ENCODE results near the gene HEY2. TPM values are rescaled to one million over a fixed set of nuclear protein-coding genes. Genes with fewer than 3 reads are reported as not detected.
A peak's percentile ranks its signal among the peaks of the same experiment; 100 is the strongest.

Gene HEY2
- total RNA-seq, 1 experiment from 2014 or later = 0.66 TPM

DNA sequence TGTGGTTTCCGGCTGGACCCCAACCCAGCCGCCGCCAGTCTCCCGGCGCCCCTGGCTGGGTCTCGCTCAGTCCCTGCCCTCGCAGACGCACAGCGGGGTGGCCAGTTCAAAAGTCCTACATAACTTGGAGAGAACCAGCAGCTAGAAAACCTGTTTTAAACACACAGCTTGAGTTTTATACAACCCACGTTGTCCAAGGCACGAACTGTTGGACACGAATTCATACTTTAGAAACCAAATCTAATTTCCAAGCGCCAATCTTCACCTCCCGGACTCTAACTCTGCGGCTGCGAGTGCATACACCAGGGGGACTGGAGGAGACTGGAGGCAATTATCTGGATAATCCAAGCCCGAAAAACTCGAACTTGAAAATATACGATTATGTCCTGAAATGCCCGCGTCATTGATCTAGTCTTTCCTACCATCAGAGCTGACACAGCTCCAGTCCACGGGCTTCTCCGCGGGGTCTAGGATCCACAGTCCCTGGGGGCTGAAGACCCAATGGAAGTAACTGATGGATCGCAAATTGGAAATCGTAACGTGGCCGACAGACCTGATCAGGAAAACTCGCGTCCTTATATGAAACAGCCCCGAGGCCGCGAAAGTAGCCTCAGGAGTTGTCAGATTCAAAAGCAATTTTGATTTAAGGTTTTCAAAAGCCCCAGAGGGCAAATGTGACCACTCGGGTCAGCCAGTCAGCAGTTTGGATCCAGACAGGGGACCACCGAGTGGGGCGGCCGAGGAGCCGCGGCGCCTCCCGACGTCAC lies 843 bp upstream of the HEY2 start:
- Histone ChIP-seq H3K27ac (no peak overlapping the region), H3K4me1 (replicated peaks) (peaks cover 23% of the 10 kb centered on the region), H3K4me3 (peak overlapping the region; percentile 54), H3K27me3 (replicated peaks) (peaks cover 68% of the 10 kb centered on the region), H3K9me3 (replicated peaks) (no peaks in the 10 kb centered on the region), H3K36me3 (no peaks in the 10 kb centered on the region)
- DNase-seq (ENCODE audit: low read depth in 1 of 2, low spot score in 2 of 2) = peak in 1 of 2 experiments; percentile 47

DNA sequence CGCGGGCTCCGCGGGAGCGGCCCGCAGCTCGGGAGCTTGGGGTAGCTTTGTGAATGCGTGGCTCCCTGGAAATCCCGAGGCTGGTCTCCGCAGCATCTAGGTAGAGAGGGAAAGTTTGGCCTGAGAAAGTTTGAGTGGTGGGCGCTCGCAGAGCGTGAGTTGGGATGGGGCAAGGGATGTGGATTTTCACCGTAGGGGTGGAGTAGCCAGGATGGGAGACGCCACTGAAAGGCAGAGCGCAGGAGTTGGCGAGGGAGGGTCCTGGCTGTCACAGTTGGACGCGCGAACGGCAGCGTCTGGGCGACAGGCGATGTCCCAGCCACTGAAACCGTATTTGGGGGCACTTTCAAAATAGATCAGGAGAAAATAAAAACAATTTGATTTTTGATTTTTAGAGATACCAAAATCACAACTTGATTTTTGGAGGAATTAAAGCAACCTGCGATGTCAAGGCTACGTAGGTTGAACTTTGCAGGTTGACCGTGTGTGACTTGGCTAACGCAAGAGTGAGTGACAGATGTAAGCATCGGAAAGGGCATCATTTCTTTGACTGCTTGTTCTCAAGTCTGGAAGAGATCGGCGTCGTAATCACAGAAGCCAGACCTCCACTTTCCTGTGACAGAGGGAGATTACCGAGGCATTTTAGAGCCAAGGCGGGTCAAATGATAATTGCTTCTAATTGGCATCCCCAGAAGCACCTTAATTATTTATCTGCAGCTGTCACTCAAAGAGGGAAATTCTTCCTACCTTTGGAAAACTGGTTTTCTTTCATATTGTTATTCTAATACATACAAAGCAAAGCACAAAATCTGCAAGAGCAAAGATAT lies 646 bp downstream of the HEY2 start:
- Histone ChIP-seq H3K4me3 (peak overlapping the region; percentile 54), H3K9me3 (replicated peaks) (no peaks in the 10 kb centered on the region), H3K27ac (no peak overlapping the region), H3K27me3 (replicated peaks) (peaks cover 59% of the 10 kb centered on the region), H3K4me1 (replicated peaks) (peaks cover 25% of the 10 kb centered on the region), H3K36me3 (no peaks in the 10 kb centered on the region)
- no peak for DNase-seq (ENCODE audit: low read depth in 1 of 2, low spot score in 2 of 2)

DNA sequence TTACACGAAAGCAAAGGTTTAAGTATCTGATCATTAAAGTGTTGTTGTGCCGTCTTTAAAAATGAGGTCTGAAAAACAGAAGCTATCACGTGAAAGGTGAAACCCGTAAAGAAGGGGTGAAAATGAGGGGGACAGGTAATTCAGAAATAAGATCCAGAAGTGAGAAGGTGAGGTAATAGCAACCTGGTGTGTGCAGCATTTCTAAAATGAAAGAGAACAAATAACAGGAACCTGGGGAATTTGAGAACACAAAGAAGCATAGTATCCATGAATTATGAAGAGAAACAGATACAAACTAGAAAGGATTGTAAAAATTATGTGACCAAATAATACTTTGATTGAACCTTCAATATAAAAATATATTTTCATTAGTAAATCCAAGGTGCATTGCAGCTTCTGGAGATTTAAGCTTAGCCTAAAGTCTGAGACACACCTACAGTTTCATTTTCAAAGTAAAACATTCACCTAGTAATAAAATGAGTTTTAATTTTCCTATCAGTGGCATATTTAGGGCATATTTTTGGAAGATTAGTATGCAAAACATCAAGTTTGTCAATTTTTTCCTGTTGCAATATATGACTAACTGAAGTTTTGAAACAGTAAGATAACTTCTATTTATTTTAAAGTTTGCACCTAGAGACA lies 1.4 kb downstream of the HEY2 start:
- no peak for DNase-seq (ENCODE audit: low read depth in 1 of 2, low spot score in 2 of 2)
- H3K27me3 ChIP-seq (replicated peaks) = peaks cover 51% of the 10 kb centered on the region

DNA sequence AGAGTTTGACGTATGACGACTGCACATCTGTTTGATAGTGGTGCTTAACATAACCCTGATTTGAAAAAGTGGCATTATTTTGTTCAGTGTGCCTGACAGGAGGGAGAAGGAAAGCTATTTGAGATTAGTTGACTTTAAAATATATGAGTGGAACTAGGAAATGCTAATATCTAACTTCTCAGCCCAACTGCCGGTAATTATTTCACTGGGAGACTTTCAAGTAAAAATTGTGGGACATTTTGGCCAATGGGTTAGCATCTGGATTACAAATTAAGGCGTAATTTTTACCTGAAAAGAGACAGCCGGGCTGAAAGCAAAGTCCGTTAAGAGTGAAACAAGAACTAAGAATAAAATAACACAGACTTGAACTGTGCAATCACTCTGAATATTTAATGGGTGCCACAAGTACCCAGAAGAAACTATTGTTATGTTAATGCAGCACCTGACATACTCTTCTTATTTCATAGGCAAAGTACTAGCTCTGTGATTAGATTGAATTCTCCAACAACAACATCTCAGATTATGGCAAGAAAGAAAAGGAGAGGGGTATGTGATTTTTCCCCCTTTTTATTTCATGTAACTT lies 2.0 kb downstream of the HEY2 start:
- Histone ChIP-seq H3K4me1 (replicated peaks) (peaks cover 25% of the 10 kb centered on the region), H3K4me3 (no peak overlapping the region), H3K27ac (no peak overlapping the region), H3K36me3 (no peaks in the 10 kb centered on the region), H3K27me3 (replicated peaks) (peaks cover 45% of the 10 kb centered on the region), H3K9me3 (replicated peaks) (no peaks in the 10 kb centered on the region)
- no peak for DNase-seq (ENCODE audit: low read depth in 1 of 2, low spot score in 2 of 2)

More for the DNA sequence above, 1.4 kb downstream of the HEY2 start:
- Histone ChIP-seq H3K27ac (no peak overlapping the region), H3K36me3 (no peaks in the 10 kb centered on the region), H3K4me1 (replicated peaks) (peaks cover 25% of the 10 kb centered on the region), H3K4me3 (no peak overlapping the region), H3K9me3 (replicated peaks) (no peaks in the 10 kb centered on the region)

DNA sequence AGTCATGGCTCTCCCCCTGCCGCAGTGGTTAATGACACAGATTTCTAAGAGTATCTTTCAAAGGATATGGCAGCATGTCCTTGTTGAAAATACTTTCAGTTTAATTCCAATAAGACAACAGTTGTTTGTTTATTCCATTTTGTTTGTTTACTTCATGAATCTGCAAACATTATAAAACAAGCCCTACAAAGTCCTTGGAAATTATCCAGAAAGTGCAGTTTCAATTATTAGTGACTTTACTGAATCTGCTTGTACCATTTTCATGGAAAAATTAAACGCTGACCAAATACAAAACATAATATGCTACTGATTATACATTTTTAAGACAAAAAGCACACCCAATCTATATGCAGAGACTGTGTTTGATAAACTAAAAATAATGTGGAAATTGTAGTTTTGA lies 3.3 kb downstream of the HEY2 start:
- DNase-seq (ENCODE audit: low read depth in 1 of 2, low spot score in 2 of 2) = no peak
- no peaks in the 10 kb centered on the region for H3K36me3 ChIP-seq
- peaks cover 32% of the 10 kb centered on the region for H3K27me3 ChIP-seq (replicated peaks)

DNA sequence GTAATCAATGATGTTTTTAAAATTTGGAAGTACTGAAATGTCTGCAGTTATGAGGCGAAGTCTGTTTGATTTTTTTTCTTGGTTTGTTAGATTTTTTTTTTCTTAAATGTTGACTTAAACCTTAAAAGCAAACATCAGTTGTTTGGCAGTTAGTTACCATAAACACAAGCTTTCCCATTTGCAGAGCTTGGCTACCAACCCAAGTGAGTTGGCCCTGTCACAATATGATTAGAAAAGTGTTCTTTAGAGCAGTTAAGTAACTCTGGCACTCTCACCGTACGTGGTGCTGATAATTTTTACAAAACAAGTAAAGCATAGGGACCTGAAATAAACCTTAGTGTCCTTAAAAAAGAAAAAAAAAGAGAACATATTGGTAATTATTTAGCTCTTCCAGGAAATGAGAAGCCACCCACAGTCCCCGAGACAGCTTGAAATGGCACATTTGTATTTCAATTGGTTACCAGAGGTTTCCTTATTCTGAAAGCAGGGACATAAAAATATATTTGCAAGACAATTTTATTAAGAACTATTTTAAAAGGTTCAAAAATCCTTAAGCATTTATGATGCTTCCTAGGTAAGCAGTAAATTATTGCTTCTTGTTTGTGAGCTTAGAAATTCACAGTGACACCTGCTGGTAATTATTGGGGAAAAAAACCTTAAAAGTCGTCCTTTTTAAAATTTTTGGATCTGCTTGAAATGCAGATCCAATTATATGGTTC lies 3.9 kb downstream of the HEY2 start:
- H3K4me3 ChIP-seq = no peak overlapping the region
- no peak overlapping the region for H3K27ac ChIP-seq
- H3K9me3 ChIP-seq (replicated peaks) = no peaks in the 10 kb centered on the region
- H3K27me3 ChIP-seq (replicated peaks) = peaks cover 26% of the 10 kb centered on the region
- peaks cover 17% of the 10 kb centered on the region for H3K4me1 ChIP-seq (replicated peaks)
- no peaks in the 10 kb centered on the region for H3K36me3 ChIP-seq
- peak in 1 of 2 experiments; percentile 16 for DNase-seq (ENCODE audit: low read depth in 1 of 2, low spot score in 2 of 2)

More for the DNA sequence above, 3.3 kb downstream of the HEY2 start:
- Histone ChIP-seq H3K4me1 (replicated peaks) (peaks cover 22% of the 10 kb centered on the region), H3K4me3 (no peak overlapping the region), H3K9me3 (replicated peaks) (no peaks in the 10 kb centered on the region), H3K27ac (no peak overlapping the region)

DNA sequence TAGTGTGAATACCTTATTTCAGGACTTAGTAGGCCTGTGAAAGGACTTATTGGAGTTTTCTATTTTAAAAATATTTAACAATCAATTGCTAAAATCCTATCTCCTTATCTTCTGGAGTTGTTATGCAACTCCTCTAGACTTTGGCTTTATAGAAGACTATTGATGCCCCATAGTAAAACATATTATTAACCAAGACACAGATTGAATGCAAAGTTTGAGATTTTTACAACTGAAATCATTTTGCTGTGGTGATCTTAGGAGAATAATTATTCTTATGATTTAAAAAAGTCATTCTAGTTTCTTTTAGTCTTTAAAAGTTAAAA lies 4.5 kb downstream of the HEY2 start:
- Histone ChIP-seq H3K9me3 (replicated peaks) (no peaks in the 10 kb centered on the region), H3K4me1 (replicated peaks) (peaks cover 13% of the 10 kb centered on the region), H3K36me3 (no peaks in the 10 kb centered on the region), H3K27me3 (replicated peaks) (peaks cover 20% of the 10 kb centered on the region), H3K4me3 (no peak overlapping the region), H3K27ac (no peak overlapping the region)
- DNase-seq (ENCODE audit: low read depth in 1 of 2, low spot score in 2 of 2) = no peak

DNA sequence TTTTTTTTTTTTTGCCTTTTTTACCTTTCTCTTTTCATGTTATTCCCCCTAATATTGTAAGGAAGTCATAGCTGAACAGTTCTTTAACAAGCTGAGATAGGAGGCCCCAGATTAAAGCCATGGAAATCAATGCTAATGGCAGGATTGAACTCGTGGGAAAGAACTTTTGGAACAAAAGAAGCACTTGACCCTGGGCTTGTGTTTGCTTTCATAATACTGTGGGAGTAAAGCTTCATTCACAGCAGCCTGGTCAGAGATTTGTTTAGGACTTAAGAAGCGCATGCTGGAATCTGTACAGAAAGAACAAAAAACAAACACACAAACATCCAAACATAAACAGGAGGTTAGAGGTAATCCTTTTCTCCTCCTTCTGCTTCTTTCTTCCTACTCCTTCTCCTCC lies 5.1 kb downstream of the HEY2 start:
- Histone ChIP-seq H3K4me3 (no peak overlapping the region), H3K36me3 (no peaks in the 10 kb centered on the region), H3K9me3 (replicated peaks) (no peaks in the 10 kb centered on the region), H3K27me3 (replicated peaks) (peaks cover 17% of the 10 kb centered on the region), H3K27ac (no peak overlapping the region), H3K4me1 (replicated peaks) (peaks cover 9% of the 10 kb centered on the region)
- DNase-seq (ENCODE audit: low read depth in 1 of 2, low spot score in 2 of 2) = peak in 1 of 2 experiments; percentile 31

DNA sequence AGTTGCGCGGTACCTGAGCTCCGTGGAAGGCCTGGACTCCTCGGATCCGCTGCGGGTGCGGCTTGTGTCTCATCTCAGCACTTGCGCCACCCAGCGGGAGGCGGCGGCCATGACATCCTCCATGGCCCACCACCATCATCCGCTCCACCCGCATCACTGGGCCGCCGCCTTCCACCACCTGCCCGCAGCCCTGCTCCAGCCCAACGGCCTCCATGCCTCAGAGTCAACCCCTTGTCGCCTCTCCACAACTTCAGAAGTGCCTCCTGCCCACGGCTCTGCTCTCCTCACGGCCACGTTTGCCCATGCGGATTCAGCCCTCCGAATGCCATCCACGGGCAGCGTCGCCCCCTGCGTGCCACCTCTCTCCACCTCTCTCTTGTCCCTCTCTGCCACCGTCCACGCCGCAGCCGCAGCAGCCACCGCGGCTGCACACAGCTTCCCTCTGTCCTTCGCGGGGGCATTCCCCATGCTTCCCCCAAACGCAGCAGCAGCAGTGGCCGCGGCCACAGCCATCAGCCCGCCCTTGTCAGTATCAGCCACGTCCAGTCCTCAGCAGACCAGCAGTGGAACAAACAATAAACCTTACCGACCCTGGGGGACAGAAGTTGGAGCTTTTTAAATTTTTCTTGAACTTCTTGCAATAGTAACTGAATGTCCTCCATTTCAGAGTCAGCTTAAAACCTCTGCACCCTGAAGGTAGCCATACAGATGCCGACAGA lies 9.9 kb downstream of the HEY2 start:
- no peaks in the 10 kb centered on the region for H3K36me3 ChIP-seq
- H3K27me3 ChIP-seq (replicated peaks) = peaks cover 8% of the 10 kb centered on the region
- H3K9me3 ChIP-seq (replicated peaks) = no peaks in the 10 kb centered on the region

DNA sequence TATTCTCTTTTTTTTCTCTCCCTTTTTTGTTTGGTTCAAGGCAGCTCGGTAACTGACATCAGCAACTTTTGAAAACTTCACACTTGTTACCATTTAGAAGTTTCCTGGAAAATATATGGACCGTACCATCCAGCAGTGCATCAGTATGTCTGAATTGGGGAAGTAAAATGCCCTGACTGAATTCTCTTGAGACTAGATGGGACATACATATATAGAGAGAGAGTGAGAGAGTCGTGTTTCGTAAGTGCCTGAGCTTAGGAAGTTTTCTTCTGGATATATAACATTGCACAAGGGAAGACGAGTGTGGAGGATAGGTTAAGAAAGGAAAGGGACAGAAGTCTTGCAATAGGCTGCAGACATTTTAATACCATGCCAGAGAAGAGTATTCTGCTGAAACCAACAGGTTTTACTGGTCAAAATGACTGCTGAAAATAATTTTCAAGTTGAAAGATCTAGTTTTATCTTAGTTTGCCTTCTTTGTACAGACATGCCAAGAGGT lies 10.6 kb downstream of the HEY2 start:
- no peaks in the 10 kb centered on the region for H3K36me3 ChIP-seq
- no peaks in the 10 kb centered on the region for H3K9me3 ChIP-seq (replicated peaks)
- no peak overlapping the region for H3K27ac ChIP-seq
- no peak for DNase-seq (ENCODE audit: low read depth in 1 of 2, low spot score in 2 of 2)
- no peak overlapping the region for H3K4me3 ChIP-seq
- peaks cover 11% of the 10 kb centered on the region for H3K27me3 ChIP-seq (replicated peaks)
- H3K4me1 ChIP-seq (replicated peaks) = no peaks in the 10 kb centered on the region; the same call in 1 of the 2 replicates

More for the DNA sequence above, 9.9 kb downstream of the HEY2 start:
- Histone ChIP-seq H3K27ac (no peak overlapping the region), H3K4me3 (no peak overlapping the region), H3K4me1 (replicated peaks) (peaks cover 3% of the 10 kb centered on the region; the same call in 1 of the 2 replicates)
- no peak for DNase-seq (ENCODE audit: low read depth in 1 of 2, low spot score in 2 of 2)

DNA sequence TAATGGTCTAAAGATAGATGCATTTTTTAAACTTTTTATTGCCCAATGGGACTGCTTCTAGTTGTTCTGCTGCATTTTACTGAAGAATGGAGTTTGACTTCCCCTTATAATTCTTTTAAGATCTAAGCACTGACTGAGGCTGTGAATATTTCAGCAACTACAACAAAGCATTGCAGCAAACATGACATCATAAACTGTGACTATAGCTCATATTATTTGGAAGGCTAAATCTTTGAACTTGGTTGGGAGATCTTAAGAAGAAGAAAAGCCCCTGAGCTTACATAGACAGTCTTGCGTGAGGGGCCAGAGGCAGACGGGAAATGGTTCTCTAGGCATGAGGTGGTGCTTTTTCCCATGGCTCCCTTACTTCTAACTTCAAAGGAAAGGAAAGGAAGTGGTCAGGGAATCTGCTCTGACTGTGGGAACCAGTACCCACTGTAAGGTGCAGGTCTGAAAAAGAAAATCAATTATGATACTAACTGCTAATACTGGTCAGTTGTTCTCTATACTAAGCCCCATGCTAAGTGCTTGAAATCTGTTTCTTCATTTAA lies 14.8 kb downstream of the HEY2 start:
- no peak overlapping the region for H3K4me3 ChIP-seq
- H3K36me3 ChIP-seq = no peaks in the 10 kb centered on the region
- H3K4me1 ChIP-seq (replicated peaks) = no peaks in the 10 kb centered on the region
- H3K9me3 ChIP-seq (replicated peaks) = no peaks in the 10 kb centered on the region
- H3K27ac ChIP-seq = no peak overlapping the region
- peaks cover 14% of the 10 kb centered on the region for H3K27me3 ChIP-seq (replicated peaks)
- DNase-seq (ENCODE audit: low read depth in 1 of 2, low spot score in 2 of 2) = no peak

DNA sequence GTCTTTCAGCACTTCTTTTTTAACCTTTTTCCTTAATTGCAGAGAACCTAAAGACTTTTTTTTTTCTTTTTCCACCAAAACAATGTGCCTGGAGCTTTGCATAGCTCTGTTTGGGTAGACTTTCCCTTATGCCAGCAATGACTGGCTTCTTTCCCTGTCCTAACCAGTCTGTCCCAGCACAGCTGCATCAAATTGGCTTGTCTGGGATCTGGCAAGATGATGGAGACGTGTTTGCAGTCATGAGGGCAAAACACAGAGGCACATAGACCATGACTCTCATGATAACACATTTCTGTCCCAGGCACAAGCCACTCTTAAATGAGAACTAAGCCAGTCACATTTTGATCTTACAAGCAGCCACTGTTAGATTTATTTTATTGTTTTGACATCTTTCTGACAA lies 16.5 kb downstream of the HEY2 start:
- peaks cover 14% of the 10 kb centered on the region for H3K27me3 ChIP-seq (replicated peaks)

More for the DNA sequence above, 16.5 kb downstream of the HEY2 start:
- Histone ChIP-seq H3K4me3 (no peak overlapping the region), H3K9me3 (replicated peaks) (no peaks in the 10 kb centered on the region), H3K4me1 (replicated peaks) (no peaks in the 10 kb centered on the region), H3K27ac (no peak overlapping the region), H3K36me3 (no peaks in the 10 kb centered on the region)
- DNase-seq (ENCODE audit: low read depth in 1 of 2, low spot score in 2 of 2) = no peak

Measured in SJSA1 (cell line).